Measurements from ENCODE around the gene SMYD3. TPM values are rescaled to one million over a fixed set of nuclear protein-coding genes. Genes with fewer than 3 reads are reported as not detected.

SMYD3 gene
- total and polyA plus RNA-seq, 10 donors, result 12.5 to 33.1 (median 21.0) TPM

- DNase-seq, result no peak
- intact Hi-C loops (cut with DNase I; ENCODE audit: low total_unique reads), result loop anchor here (10.0 kb wide), 1 partner anchor 246 kb away; no protein-coding TSS in a partner anchor
- H3K27ac ChIP-seq, result no peak overlapping the region
- 88 to 93% (median 92%) methylated on average over 15 to 26 of the region's 26 CpGs for WGBS, 5 donors
- H3K4me1 ChIP-seq, result peaks cover 4 to 21% (median 15%) of the 10 kb centered on the region in 6 donors
- peaks cover 0 to 12% (median 6%) of the 10 kb centered on the region in 8 donors for H3K9me3 ChIP-seq
- H3K27me3 ChIP-seq (replicated peaks in 1 of 7), result no peaks in the 10 kb centered on the region
- no peaks in the 10 kb centered on the region for H3K36me3 ChIP-seq
- TF ChIP-seq POLR2A (IDR thresholded peaks at IDR 0.05), result no peak
- no peak for TF ChIP-seq POLR2AphosphoS5 (IDR thresholded peaks at IDR 0.05)
- TF ChIP-seq, protein P1, sequence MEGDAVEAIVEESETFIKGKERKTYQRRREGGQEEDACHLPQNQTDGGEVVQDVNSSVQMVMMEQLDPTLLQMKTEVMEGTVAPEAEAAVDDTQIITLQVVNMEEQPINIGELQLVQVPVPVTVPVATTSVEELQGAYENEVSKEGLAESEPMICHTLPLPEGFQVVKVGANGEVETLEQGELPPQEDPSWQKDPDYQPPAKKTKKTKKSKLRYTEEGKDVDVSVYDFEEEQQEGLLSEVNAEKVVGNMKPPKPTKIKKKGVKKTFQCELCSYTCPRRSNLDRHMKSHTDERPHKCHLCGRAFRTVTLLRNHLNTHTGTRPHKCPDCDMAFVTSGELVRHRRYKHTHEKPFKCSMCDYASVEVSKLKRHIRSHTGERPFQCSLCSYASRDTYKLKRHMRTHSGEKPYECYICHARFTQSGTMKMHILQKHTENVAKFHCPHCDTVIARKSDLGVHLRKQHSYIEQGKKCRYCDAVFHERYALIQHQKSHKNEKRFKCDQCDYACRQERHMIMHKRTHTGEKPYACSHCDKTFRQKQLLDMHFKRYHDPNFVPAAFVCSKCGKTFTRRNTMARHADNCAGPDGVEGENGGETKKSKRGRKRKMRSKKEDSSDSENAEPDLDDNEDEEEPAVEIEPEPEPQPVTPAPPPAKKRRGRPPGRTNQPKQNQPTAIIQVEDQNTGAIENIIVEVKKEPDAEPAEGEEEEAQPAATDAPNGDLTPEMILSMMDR (IDR thresholded peaks at IDR 0.05 in 8 of 11, conservative IDR thresholded peaks at IDR 0.05 in 3 of 11), result no peak
- no peak overlapping the region for H3K4me3 ChIP-seq
These were observed 2.0 kb upstream of the SMYD3 start for GRCh38 chr1:246508897-246509688.

DNA sequence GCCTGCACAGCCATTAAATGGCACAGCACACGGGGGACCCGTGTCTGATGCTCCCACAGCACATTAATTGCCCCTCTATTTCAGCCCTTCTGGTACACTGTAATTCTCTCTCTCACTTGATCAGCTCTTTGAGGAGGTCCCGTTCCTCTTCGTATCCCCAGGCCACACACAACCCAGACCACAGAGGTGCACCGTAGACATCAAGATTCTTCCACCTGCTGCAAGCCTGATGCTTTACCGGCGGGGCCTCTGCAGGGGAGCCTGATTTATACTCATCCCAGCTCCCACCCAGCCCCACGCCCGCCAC lies 759 bp downstream of the SMYD3 start:
- peaks cover 4 to 21% (median 15%) of the 10 kb centered on the region in 6 donors for H3K4me1 ChIP-seq
- H3K9me3 ChIP-seq, result no peaks in the 10 kb centered on the region
- intact Hi-C loops (cut with DNase I; ENCODE audit: low total_unique reads), result loop anchor here (10.0 kb wide), 1 partner anchor 248 kb away; no protein-coding TSS in a partner anchor
- WGBS, 5 donors, result 4 to 10% (median 6%) methylated on average over 9 of the region's 9 CpGs
- no peak for DNase-seq
- H3K27me3 ChIP-seq (replicated peaks in 1 of 7), result no peaks in the 10 kb centered on the region
- H3K4me3 ChIP-seq, result peak overlapping the region; percentile 59 to 96 (median 93)
- H3K27ac ChIP-seq, result peak overlapping the region in 4 of 8 donors; percentile 56 to 79 (median 74)
- no peaks in the 10 kb centered on the region for H3K36me3 ChIP-seq
- no peak for TF ChIP-seq POLR2A (IDR thresholded peaks at IDR 0.05)
- TF ChIP-seq POLR2AphosphoS5 (IDR thresholded peaks at IDR 0.05), result no peak
- TF ChIP-seq, protein P1 (IDR thresholded peaks at IDR 0.05 in 8 of 11, conservative IDR thresholded peaks at IDR 0.05 in 3 of 11), result no peak

GRCh38 chr1:246503341-246503740 lies 3.7 kb downstream of the SMYD3 start:
- H3K4me3 ChIP-seq, result no peak overlapping the region
- intact Hi-C loops (cut with DNase I; ENCODE audit: low total_unique reads), result loop anchor here (10.0 kb wide), 1 partner anchor 251 kb away; no protein-coding TSS in a partner anchor
- no peak overlapping the region for H3K27ac ChIP-seq
- DNase-seq, result no peak
- no peaks in the 10 kb centered on the region for H3K27me3 ChIP-seq (replicated peaks in 1 of 7)
- H3K9me3 ChIP-seq, result no peaks in the 10 kb centered on the region
- H3K4me1 ChIP-seq, result peaks cover 4 to 21% (median 15%) of the 10 kb centered on the region in 6 donors
- H3K36me3 ChIP-seq, result no peaks in the 10 kb centered on the region
- 77 to 91% (median 79%) methylated on average over 7 of the region's 7 CpGs for WGBS, 5 donors
- TF ChIP-seq, protein P1 (IDR thresholded peaks at IDR 0.05 in 8 of 11, conservative IDR thresholded peaks at IDR 0.05 in 3 of 11), result no peak
- TF ChIP-seq POLR2A (IDR thresholded peaks at IDR 0.05) (no peak), POLR2AphosphoS5 (IDR thresholded peaks at IDR 0.05) (no peak)

- no peaks in the 10 kb centered on the region for H3K27me3 ChIP-seq (replicated peaks in 1 of 7)
- TF ChIP-seq POLR2AphosphoS5 (IDR thresholded peaks at IDR 0.05), result no peak
- TF ChIP-seq, protein P1 (IDR thresholded peaks at IDR 0.05 in 8 of 11, conservative IDR thresholded peaks at IDR 0.05 in 3 of 11), result peak; percentile 42 to 79 (median 70)
- no peak overlapping the region for H3K27ac ChIP-seq
- no peak for DNase-seq
- H3K36me3 ChIP-seq, result no peaks in the 10 kb centered on the region
- H3K9me3 ChIP-seq, result no peaks in the 10 kb centered on the region
- H3K4me3 ChIP-seq, result no peak overlapping the region
- intact Hi-C loops (cut with DNase I; ENCODE audit: low total_unique reads), result loop anchor here (2.0 kb wide), 1 partner anchor 199 kb away; no protein-coding TSS in a partner anchor
- WGBS, 5 donors, result 50 to 53% (median 50%) methylated on average over 2 of the region's 2 CpGs
- peaks cover 0 to 10% (median 5%) of the 10 kb centered on the region in 6 donors for H3K4me1 ChIP-seq
These were observed 9.7 kb downstream of the SMYD3 start for GRCh38 chr1:246497331-246497915.

Measured in spleen (tissue), 11 donors.